SW 1271 (cell line): Measurements from ENCODE around the gene CADM2.

ENCODE experiments used
- DNase-seq, 2 experiments: peaks; one replicate each; lab custom pipeline; 2025; lab: John Stamatoyannopoulos, UW

CADM2 gene

DNA sequence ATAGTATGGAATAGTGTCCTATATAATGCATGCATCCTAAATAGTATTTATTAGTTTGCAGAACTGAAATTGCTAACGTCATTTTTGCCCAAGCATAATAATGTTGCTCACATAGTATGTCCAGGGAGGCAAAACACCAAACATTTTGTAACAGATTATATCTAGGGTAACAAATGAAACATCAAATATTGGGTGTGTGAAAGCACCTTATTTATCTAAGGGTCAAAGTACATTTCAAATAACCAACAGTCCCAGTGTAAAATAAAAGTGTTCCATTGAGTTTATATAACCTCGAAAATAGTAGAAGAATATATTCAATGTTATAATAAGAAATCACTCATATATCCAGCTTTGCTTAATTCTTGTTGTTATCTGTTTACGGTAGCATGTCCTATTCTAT is 363.1 kb downstream of the CADM2 start:
- DNase-seq, result no peak

DNA sequence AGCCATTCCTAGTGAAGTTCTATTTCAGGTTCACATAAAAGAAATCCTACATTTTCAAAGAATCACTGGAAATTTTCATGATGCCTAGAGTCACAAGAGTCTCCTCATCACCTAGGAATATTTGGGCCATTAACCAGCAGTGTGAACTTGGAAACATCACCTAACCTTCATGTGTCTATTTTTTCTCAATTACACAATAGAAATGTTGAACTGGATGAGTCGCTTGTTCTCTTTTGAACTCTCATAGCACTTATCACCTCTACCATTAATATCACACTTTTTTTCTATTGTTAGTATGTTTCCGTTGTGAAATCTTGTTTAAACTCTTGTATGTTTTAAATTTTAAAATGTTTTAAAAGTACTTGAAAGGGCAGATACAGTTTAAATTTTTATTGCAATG is 371.3 kb downstream of the CADM2 start:
- DNase-seq, result no peak

DNA sequence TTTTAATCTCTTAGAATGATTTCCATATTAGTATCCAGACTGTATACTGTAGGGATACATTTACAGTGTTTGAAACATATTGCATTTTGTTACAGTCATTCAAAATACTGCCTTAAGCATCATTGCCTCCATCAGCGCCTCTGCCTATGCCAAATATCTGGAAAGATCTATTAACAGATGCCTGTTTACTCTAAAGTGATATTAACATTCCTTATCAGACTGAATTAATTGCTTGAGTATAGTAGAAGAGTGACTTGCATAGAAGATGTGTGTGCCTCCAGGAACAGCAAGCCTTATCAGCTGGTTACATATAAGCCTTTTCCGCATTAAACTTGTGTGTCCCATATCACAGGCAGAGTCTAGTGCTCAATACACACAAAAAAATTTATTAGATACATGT is 379.1 kb downstream of the CADM2 start:
- DNase-seq, result no peak

DNA sequence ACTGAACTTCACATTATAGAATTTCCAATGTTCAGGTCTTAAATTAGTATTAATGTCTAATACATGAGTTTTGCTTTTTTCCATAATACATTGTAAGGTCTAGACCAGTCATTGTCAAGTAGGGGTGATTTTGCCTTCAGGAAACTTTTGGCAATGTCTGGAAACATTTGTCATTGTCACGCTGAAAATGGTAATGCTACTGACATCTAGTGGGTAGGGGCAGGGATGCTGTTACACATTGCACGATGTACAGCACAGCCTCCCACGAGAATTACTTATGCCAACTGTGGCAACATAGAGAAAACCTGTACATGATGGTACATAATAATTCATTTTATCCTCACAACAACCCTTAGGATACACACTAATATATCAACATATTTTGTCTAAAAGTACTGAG is 384.1 kb downstream of the CADM2 start:
- peak in 1 of 2 experiments; percentile 2 for DNase-seq

DNA sequence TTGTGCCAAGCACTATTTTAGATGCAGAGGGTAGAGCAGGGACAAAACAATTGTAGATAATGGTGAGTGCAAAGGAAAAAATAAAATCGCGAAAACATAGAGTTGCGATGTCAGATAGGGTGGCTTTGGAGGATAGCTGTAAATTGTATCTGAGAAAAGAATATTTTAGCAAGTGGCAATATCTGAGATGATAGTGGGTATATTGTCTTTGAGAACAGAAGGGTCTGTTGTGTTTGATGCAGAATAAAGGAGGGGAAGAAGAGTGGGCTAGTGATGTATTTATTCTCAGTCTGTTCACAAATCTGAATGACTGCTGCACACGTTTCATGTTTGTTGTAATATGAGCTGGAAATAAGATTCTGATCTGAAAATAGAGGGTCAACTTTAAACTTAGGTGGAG is 396.8 kb downstream of the CADM2 start:
- no peak for DNase-seq

DNA sequence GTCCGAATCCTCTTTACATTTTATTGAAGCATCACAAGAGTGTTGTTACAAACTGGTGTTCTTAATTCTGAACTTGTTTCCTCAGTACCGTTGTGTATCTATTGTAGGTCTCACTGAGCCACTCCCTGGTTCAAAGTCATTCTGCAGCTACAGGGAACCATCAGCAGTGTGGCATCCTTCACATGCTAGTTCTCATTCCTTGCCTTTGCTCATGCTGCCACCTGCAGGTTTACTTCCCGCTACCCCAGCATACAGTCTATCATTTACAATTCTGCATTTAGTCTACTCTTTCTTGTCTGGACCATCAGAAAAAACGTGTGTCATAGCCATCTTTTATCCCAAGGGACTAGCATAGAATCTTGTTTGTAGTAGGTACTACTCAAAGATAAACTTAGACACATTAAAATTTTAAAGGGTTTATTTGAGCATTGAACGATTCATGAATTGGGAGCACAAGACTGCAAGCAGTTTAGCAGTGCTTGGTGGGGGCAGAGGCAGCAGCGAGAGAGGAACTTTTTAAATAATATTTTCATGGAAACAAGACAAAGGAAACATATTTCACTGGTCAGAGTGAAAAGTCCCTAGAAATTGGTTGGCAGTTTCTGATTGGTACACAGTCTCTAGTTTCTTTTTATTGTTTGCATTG is 402.1 kb downstream of the CADM2 start:
- DNase-seq, result peak in 1 of 2 experiments; percentile 54

DNA sequence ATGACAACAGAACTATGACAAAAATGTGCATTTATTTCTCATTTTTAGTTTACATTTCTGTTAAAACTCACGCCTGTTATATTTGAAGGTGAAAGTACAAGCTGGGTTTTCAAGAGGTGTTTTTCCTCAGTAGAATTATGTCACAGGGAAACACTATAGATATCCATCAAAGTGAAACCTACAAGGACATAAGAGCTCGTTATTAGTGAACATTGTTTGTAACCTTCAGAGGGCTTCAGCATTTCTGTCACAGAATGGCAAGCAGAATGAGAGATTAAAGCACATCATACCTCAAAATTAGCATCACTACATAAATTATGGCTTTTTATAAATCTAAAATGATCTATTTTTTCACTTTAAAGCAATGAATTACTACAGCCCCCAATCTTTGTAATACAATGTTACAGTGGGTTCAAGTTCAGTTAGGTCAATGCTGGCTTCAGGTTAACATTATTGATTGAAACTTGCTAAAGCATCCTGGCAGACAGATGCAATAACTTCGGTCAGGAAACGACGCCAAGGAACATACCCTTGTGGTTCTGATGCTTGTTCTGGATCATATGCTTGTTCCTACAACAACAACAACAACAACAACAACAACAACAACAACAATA is 405.6 kb downstream of the CADM2 start:
- DNase-seq, result no peak

DNA sequence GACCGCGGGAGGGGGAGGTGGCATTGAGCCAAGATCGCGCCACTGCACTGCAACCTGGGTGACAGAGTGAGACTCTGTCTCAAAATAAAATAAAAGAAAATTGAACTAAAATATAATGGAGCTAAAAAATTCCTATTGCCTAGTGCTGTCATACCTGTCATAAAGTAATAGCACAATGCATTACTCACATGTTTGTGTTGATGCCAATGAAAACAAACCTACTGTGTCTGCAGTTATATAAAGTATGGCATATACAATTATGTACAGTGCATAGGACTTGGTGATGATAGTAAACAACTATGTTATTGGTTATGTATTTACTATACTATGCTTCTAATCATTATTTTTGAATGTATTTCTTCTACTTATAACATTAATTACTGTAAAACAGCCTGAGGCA is 411.6 kb downstream of the CADM2 start:
- DNase-seq, result no peak

DNA sequence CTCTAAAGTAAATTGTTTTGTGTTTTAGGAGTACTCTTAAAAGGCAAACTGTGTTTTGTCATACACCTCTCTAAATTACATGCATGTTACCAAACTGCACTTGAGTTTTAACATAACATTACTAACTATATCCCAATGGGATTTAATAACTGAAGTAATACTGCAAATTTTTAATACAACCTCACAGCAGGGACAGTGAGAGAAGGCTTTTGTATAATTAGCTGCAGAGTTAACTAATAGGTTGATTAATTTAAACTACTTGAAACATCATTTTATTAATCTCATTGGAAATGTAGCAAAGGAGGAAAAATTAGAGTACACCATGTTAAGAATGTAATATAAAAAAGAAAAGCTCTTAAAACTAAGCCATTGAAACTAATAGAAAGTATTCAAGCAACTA is 417.3 kb downstream of the CADM2 start:
- no peak for DNase-seq

DNA sequence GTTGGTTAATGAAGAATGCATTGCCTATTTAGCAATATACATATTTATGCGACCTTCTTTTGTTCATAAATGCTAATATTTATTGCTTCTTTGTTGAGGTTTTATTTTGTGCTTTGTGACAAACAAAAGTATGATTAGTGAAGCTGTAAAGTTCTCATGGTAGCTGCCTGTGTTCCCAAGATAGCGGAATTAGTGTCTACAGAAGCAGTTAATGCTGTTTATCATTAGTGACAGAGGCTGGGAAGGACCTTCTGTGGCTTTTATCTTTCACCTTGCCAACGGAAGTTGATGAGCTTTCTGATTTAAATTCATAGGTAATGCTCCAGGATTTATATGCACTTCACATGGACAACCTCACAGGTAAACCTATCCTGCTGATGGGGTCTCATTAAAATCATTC is 418.3 kb downstream of the CADM2 start:
- no peak for DNase-seq

DNA sequence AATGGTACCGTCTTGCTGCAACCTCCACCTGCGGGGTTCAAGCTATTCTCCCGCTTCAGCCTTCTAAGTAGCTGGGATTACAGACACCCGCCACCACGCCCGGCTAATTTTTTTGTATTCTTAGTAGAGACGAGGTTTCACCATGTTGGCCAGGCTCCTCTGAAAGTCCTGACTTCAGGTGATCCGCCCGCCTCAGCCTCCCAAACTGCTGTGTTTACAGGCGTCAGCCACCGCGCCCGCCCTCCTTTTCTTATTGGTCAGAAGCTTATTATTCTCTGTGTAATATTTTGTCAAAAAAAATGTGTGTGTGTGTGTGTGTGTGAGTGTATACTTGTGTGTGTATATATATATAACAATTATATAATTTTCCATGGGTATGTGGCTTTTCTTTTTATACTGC is 425.6 kb downstream of the CADM2 start:
- DNase-seq, result no peak

DNA sequence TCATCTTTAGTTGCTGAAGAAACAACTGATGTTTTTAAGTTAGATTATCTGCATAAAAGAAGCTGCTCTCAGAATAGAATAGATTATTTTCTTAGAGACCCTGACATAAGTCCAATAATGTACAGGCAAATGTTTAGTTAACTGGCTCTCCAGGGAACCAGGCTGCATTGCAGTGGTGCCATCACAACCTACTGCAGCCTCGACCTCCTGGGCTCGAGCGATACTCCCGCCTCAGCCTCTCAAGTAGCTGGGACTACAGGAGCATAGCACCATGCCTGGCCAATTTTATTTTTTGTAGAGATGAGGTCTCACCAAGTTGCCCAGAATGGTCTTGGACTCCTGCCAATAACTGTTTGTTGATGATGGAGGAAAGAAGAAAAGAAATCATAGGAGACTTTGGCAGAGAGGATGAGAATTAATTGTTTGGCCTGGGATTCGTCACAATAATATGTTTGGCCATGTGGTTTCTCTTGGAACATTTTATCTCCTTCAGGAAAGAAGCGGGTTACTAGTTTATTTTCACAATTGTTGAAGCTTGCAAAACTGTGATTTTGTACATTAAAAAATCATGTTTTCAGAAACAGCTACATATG is 429.2 kb downstream of the CADM2 start:
- DNase-seq, result no peak

DNA sequence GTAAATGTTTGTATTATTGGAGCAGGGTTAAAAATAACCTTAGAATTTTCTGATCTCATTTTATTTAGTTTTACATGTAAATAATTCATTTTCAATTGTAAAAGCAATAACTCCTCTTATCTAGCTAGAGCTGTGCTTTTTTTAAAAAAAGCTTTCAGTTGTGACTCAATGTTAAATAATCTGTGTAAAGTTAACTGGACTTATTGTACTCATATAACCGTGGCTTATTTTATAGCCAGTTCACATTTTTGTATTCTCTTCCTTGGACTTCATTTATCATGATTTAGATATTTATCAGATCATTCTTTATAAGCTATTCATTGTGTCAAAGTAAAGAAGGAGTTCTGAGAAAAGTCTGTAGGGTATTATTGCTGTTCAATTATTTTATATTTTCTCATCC is 435.6 kb downstream of the CADM2 start:
- DNase-seq, result no peak

DNA sequence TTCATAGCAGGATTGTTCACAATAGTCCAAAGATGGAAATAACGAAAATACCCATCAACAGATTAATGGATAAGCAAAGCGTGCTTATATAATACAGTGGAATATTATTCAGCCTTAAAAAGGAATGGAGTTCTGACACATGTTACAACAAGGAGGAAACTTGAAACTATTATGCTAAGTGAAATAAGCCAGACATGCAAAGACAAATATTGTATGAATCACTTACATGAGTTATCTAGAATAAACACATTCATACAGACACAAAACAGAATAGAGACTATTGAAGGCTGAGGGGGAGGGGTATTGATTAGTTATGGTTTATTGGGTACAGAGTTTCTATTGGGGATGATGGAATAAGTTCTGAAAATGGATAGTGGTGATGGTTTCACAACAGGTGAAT is 438.6 kb downstream of the CADM2 start:
- no peak for DNase-seq

DNA sequence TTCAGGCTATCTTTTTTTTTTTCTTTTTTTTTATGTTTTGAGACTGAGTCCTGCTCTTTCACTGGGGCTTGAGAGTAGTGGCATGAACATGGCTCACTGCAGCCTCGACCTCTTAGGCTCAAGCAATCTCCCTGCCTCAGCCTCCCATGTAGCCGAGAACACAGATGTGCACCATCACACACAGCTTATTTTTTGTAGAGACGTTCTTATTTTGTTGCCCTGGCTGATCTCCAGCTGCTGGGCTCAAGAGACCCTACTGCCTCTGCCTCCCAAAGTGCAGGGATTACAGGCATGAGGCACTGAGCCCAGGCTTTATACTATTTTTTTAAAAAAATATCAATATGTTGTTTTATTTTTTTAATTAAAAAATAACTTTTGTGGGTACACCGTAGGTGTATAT is 467.3 kb downstream of the CADM2 start:
- DNase-seq, result no peak

DNA sequence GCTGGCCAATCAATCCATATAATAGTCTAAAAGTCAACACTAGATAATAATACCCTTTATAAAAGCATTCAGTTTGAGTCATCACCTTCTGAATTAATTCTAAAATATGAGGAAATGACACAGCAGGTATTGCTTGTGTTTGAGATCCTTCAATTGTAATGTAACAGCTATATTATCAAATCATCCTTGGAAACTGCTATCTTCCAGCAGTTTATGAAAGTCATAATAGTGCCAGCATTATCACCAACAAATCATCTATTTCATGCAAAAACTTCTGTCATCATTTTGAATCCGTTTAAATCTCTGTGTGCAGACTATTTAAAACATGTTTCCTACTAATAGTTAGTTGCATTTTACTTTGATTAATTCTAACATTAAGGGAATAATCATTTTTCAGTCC is 468.7 kb downstream of the CADM2 start:
- no peak for DNase-seq

DNA sequence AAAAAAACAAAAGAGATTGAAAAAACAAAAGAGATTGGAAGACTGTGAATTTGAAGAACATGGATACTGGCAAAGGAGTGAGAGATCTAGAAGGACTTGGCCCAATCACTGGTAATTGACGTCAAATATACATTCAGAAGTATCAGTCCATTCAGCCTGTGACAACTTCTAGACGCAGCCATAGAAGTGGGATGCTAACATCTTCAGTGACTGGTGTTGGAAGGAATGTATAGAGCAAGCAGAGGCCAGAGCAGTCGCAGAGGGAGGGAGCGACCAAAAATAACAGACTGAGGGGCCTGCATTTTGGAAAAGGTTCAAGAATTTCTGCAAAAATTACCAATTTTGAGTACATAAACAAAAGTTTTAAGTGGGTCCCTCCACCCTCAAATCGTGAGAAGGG is 473.3 kb downstream of the CADM2 start:
- DNase-seq, result no peak

DNA sequence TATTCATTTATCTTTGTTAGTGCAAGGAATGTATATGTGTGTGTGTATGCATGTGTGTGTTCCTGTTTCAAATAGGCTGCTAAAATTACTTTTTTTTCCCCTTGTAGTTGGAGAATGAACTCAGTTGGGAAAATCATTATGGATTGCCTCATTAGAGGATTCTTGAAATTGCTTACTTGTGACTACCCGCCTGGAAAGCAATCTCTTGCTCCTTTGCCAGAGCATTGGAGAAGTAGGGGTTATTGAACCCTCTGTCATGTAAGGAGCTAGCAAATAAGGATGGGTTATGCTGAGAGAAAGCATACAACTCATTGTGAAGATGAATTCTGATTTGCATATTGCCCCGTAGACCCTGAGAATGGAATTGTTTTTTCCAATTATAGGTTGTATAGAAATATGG is 474.5 kb downstream of the CADM2 start:
- no peak for DNase-seq

DNA sequence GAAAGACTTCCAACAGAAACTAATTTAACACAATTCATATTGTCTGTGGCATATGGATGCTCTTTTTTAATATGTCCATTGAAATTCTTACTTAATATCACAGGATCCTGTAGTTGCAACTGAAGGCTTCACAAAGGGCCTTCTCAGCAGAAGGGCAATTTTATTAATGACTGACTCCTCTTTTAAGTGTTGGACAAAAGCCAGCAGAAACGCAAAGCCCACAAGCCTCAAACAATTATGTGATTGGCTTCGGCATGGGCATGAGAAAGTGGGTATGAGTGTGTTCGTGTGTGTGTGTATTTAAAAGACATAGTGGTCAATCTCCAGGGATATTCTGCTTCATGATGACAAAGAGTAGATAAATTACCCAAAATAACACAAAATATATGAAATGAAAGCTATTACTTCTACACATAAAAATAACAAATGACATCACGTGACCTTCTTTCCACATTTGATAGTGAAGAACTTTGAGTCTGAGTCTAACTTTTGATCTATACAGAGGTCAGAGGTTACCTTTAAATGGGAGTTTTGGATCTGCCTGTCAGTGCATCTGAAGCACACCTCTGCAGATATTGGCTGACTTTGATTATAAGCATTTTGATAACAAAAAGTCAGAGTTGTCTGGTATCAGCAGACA is 496.9 kb downstream of the CADM2 start:
- DNase-seq, result no peak

DNA sequence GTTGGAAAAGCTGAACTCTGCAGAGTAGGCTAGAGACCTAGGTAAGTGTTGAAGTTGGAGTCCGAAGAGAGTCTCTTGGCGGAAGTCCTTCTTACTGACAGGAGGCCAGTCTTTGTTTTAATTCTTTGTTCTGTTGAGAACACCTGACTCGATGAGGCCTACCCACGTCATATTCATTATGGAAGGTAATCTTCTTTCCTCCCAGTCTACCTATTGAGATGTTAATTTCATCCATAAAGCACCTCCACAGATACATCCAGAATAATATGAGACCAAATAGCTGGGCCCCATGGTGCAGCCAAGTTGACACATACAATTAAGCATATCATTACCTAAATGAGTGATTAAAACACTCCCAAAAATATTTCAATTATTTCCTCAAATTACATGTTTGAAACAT is 515.5 kb downstream of the CADM2 start:
- no peak for DNase-seq

DNA sequence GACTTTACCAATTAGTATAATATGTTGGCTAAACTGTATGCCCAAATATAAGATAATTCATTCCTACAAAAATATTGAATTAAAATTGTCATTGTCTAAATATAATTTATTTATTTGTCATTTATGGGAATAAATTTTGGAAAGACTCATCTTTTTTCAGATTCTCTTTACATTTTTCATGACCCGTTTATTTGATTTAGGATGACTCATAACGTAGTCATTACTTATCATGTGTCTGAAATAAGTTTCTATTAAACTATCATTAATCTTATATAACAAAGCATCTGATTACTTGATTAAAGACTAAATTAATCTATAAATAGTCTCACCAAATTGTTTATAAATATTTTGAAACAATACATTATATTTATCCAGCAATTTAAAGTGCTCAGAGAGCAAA is 516.6 kb downstream of the CADM2 start:
- no peak for DNase-seq

DNA sequence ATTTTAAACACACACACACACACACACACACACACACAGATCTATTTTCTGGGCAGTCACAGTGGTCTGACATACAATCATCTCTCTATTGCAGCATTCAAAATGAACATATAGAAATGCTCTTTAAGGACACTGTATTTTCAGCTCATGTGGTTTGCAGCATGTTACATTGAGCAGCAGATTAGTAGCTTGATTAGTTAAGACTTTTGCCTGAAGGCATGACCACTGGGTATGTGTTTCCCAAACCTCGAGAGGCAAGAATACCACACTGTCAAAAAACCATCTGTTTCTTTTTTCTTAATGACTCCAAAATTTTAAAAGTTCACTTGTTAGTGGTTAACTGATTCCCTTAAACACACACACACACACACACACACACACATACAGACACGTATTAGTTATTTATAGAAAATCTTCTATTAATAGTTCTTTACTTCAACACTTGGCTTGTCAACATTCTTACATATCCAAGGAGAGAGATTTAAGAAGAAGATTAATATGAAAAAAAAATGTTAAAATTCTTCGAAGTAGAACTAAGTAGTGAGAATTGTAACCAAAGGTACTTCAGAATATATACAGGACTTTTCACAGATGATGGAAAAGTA is 518.2 kb downstream of the CADM2 start:
- DNase-seq, result no peak
